ENCODE data around the gene TENT4A.

The TENT4A gene

DNA sequence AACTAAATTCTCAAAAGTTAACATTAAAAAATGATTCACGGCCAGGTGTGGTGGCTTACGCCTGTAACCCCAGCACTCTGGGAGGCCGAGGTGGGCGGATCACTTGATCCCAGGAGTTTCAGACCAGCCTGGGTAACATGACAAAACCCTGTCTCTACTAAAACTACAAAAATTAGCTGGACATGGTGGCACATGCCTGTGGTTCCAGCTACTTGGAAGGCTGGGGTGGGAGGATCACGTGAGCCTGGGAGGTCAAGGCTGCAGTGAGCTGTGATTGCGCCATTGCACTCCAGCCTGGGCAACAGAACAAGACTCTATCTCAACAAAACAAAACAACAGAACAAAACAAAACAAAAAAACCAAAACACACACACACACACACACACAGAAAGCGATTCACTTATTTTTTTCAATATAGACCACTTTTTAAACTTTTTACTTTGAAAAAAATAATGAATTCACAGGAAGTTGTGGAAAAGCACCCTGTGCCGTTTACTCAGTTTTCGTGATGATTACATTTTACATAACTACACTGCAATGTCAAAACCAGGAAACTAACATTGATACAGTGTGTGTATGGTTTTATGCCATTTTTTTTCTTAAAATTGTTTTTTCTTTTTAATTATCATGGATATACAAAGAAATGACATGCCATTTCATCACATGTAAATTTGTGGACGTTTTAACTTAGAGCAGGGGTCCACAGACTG, 73.7 kb downstream of the TENT4A start:
- H3K4me3 ChIP-seq (ENCODE audit: low read depth, low read length): no peak overlapping the region
- ChIA-PET CTCF (interaction anchor here (1.1 to 1.5 kb wide), 2 partner anchors 9 to 18 kb away, joined by 3 read pairs; no protein-coding TSS in a partner anchor), POLR2A (no interaction called here)
- TF ChIP-seq, protein P1, sequence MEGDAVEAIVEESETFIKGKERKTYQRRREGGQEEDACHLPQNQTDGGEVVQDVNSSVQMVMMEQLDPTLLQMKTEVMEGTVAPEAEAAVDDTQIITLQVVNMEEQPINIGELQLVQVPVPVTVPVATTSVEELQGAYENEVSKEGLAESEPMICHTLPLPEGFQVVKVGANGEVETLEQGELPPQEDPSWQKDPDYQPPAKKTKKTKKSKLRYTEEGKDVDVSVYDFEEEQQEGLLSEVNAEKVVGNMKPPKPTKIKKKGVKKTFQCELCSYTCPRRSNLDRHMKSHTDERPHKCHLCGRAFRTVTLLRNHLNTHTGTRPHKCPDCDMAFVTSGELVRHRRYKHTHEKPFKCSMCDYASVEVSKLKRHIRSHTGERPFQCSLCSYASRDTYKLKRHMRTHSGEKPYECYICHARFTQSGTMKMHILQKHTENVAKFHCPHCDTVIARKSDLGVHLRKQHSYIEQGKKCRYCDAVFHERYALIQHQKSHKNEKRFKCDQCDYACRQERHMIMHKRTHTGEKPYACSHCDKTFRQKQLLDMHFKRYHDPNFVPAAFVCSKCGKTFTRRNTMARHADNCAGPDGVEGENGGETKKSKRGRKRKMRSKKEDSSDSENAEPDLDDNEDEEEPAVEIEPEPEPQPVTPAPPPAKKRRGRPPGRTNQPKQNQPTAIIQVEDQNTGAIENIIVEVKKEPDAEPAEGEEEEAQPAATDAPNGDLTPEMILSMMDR (IDR thresholded peaks at IDR 0.05; ENCODE audit: insufficient read depth, low read length, missing control alignments): no peak
- no peak for DNase-seq (ENCODE audit: low read depth, low spot score)

DNA sequence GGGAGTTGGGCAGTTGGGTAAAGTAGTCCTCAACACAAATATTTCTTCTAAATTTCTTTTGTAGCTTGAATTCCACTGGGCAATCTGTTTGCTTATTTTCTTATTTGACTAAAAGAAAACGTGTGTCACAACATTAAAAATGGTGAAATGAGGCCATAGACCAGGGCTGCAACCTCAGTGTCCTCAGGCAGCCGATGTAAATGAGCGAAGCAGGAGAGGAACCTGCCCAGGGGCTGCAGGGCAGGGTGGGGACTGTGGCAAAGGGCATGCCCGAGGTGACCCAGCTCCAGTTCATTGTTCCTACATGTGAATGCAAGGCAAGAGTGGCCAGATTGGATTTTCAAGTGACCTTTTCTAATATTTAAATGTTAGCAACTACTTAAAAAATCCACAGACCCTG, 74.7 kb downstream of the TENT4A start:
- ChIA-PET CTCF (interaction anchor here (1.5 kb wide), 1 partner anchor 10 kb away, joined by 3 read pairs; no protein-coding TSS in a partner anchor), POLR2A (no interaction called here)
- H3K4me3 ChIP-seq (ENCODE audit: low read depth, low read length): no peak overlapping the region
- TF ChIP-seq, protein P1 (IDR thresholded peaks at IDR 0.05; ENCODE audit: insufficient read depth, low read length, missing control alignments): no peak
- no peak for DNase-seq (ENCODE audit: low read depth, low spot score)

DNA sequence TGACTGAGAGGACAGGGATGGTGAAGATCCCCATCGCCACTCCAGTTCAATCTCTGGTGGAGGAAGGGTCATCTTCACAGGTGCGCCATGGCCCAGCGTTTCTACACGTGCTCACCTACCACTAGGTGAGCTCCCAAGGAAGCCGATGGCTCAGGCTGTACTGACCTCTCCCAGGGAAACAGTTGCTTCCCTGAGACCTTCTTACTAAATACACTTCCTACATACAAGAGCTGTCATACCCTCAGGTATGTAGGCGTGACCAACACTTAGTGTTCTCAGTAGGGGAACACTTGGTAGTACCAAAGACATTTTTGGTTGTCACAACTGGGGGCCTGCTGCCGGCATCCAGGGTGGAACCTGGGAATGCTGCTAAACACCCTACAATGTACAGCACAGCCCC, 75.2 kb downstream of the TENT4A start:
- TF ChIP-seq, protein P1 (IDR thresholded peaks at IDR 0.05; ENCODE audit: insufficient read depth, low read length, missing control alignments): no peak
- POLR2A ChIA-PET: no interaction called here
- H3K4me3 ChIP-seq (ENCODE audit: low read depth, low read length): no peak overlapping the region
- no peak for DNase-seq (ENCODE audit: low read depth, low spot score)
- CTCF ChIA-PET: interaction anchor here (1.5 to 1.9 kb wide), 2 partner anchors 11 to 31 kb away, joined by 3 to 5 read pairs; no protein-coding TSS in a partner anchor

DNA sequence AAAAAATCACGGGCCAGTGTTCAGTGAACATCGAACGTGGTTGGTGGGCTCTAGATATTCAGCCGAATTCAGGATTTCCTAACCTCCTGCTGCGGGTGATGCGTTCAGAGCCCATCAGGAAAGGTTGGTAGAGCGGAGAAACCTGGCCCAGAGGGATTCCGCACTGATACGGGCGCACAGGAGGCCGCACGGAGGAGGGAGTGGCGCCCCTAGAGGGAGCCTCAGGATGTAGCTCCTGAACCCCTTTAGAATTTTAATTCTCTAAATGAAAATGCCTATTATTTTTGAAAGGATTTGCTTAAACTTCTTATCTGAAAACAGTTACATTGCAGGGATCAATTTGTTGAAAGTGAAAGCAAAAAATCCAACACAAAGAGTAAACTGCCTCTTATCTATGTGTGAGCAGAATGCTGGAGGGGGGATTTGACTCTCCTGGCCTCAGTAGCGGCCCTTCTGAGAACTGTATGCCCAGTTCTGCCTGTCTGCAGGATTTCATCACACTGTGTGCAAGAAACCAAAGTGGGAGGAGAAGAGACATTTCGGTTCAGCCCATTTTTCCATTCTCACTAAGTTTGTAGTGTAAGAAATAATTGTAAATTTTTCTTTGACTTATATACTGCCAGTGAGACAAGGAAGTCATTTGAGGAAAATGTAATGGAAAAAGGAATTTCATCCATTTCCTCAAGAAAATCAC, 75.9 kb downstream of the TENT4A start:
- no peak overlapping the region for H3K4me3 ChIP-seq (ENCODE audit: low read depth, low read length)
- DNase-seq (ENCODE audit: low read depth, low spot score): no peak
- CTCF ChIA-PET: interaction anchor here (1.9 kb wide), 1 partner anchor 31 kb away, joined by 5 read pairs; no protein-coding TSS in a partner anchor
- TF ChIP-seq, protein P1 (IDR thresholded peaks at IDR 0.05; ENCODE audit: insufficient read depth, low read length, missing control alignments): no peak
- POLR2A ChIA-PET: no interaction called here

DNA sequence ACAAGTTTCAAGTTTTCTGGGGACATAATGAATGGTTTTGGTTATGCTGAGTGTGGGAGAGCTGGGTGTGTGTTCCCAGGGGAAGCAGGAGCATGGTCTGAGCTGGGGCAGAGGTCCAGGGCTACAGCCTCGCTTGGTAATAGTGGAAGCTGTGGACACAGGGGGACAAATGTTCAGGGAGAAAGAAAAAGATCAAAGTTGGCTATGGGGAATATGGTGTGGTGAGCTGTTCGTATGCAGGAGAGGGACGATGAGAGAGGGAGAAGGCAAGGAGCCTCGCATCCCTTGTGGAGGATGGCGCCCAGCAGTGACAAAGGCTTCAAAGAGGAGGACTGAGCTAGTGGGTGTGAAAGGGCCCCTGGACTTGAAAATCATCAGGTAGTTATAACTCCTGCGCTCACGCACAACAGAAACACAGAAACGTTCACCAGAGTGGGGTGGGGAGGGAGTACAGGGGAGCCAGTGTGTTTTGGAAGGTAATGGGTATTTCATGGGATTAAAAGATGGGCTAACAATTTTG, 77.2 kb downstream of the TENT4A start:
- DNase-seq (ENCODE audit: low read depth, low spot score): no peak
- ChIA-PET POLR2A (no interaction called here), CTCF (interaction anchor here (1.9 kb wide), 1 partner anchor 30 kb away, joined by 5 read pairs; no protein-coding TSS in a partner anchor)
- no peak overlapping the region for H3K4me3 ChIP-seq (ENCODE audit: low read depth, low read length)
- TF ChIP-seq, protein P1 (IDR thresholded peaks at IDR 0.05; ENCODE audit: insufficient read depth, low read length, missing control alignments): no peak

DNA sequence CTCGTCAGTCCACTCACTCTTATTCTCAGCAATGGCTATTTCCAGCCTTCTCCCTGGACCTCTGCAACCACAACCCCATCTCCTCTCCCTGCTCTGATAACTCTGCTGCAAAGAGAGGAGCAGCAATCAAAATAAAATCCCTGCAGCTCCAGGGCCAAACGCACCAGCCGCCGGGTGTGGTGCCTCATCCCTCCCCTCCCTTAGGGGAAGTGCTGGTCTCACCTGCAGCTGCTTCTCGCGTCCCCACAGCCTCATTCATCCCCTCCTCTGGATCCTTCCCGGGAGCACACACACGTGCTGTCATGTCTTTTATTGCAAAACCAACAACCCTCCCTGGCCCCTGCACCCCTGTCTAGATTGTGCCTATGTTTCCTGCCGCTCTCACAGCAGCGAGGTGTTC, 77.8 kb downstream of the TENT4A start:
- TF ChIP-seq, protein P1 (IDR thresholded peaks at IDR 0.05; ENCODE audit: insufficient read depth, low read length, missing control alignments): no peak
- POLR2A ChIA-PET: no interaction called here
- H3K4me3 ChIP-seq (ENCODE audit: low read depth, low read length): no peak overlapping the region
- DNase-seq (ENCODE audit: low read depth, low spot score): no peak
- CTCF ChIA-PET: no interaction called here
